Measurements from ENCODE around the gene SF3A2.
"Not testable (repeated sequence)": the region's sequence is repeated elsewhere in the genome, so short reads cannot be mapped to it uniquely, and the experiment has no call there.

SF3A2 gene

GRCh38 chr19:2274931-2275535 lies 38.4 kb downstream of the SF3A2 start:
- DNase-seq (ENCODE audit: low spot score): no peak

GRCh38 chr19:2275588-2276428 lies 39.2 kb downstream of the SF3A2 start:
- no peak for DNase-seq (ENCODE audit: low spot score)

- no peak for DNase-seq (ENCODE audit: low spot score)
These were observed 39.9 kb downstream of the SF3A2 start for GRCh38 chr19:2276429-2276986.

- DNase-seq (ENCODE audit: low spot score): no peak
These were observed 40.5 kb downstream of the SF3A2 start for GRCh38 chr19:2277138-2277537.

GRCh38 chr19:2278459-2279158 lies 42.0 kb downstream of the SF3A2 start:
- no peak for DNase-seq (ENCODE audit: low spot score)

- no peak for DNase-seq (ENCODE audit: low spot score)
These were observed 44.1 kb downstream of the SF3A2 start for GRCh38 chr19:2280633-2281264.

GRCh38 chr19:2281265-2282061 lies 44.8 kb downstream of the SF3A2 start:
- not testable (repeated sequence) for DNase-seq (ENCODE audit: low spot score)

- peak; percentile 71 for DNase-seq (ENCODE audit: low spot score)
These were observed 45.6 kb downstream of the SF3A2 start, which contains the start of gene PEAK3 for GRCh38 chr19:2282062-2282861. Gene PEAK3 (minus strand): TSS chr19:2282175. CDS start chr19:2280931, 1,244 bp downstream.

- DNase-seq (ENCODE audit: low spot score): no peak
These were observed 46.2 kb downstream of the SF3A2 start for GRCh38 chr19:2282862-2283237.

GRCh38 chr19:2283835-2284507 lies 47.3 kb downstream of the SF3A2 start:
- no peak for DNase-seq (ENCODE audit: low spot score)

GRCh38 chr19:2286402-2287140 lies 49.9 kb downstream of the SF3A2 start:
- DNase-seq (ENCODE audit: low spot score): no peak

- no peak for DNase-seq (ENCODE audit: low spot score)
These were observed 51.1 kb downstream of the SF3A2 start for GRCh38 chr19:2287585-2288337.

- DNase-seq (ENCODE audit: low spot score): no peak
These were observed 51.8 kb downstream of the SF3A2 start for GRCh38 chr19:2288338-2288817.

- DNase-seq (ENCODE audit: low spot score): no peak
These were observed 52.4 kb downstream of the SF3A2 start for GRCh38 chr19:2288818-2289713.

- no peak for DNase-seq (ENCODE audit: low spot score)
These were observed 53.3 kb downstream of the SF3A2 start for GRCh38 chr19:2289714-2290435.

- no peak for DNase-seq (ENCODE audit: low spot score)
These were observed 54.0 kb downstream of the SF3A2 start for GRCh38 chr19:2290441-2291184.
